GM23338 (cell line): ENCODE results near the gene NCKAP5.

ENCODE experiments used
- CREB1 ChIP-seq: fragments of 250-450 bp; sonication (Bioruptor Pico); IDR thresholded peaks from 2 replicates; pipeline ENCODE4 v1.5.0; 2020; ENCODE audit warnings: low read depth, mild to moderate bottlenecking, moderate library complexity
- EZH2 ChIP-seq: fragments of 200-600 bp; sonication (generic); IDR thresholded peaks from one replicate; pipeline ENCODE4 v1.8.0; 2017; ENCODE audit warnings: antibody characterized with exemption, mild to moderate bottlenecking, low read depth; ENCODE audit not compliant: unreplicated experiment
- EZH2phosphoT487 ChIP-seq: fragments of 200-600 bp; sonication (generic); IDR thresholded peaks from one replicate; pipeline ENCODE4 v1.8.1; 2018; ENCODE audit warnings: antibody characterized with exemption; ENCODE audit not compliant: unreplicated experiment
- JUNB ChIP-seq: IDR thresholded peaks from one replicate; pipeline ENCODE4 v1.6.1; 2016; ENCODE audit warnings: antibody characterized with exemption; ENCODE audit not compliant: unreplicated experiment
- POLR2AphosphoS5 ChIP-seq: IDR thresholded peaks from 2 replicates; pipeline ENCODE4 v1.6.1; 2016; ENCODE audit warnings: antibody characterized with exemption, low read depth
- STAT1 ChIP-seq: IDR thresholded peaks from one replicate; pipeline ENCODE4 v1.6.1; 2016; ENCODE audit warnings: antibody characterized with exemption; ENCODE audit not compliant: unreplicated experiment
- TF ChIP-seq, protein P1 (sequence below): IDR thresholded peaks from one replicate; pipeline ENCODE4 v1.6.1; 2018; ENCODE audit warnings: antibody characterized with exemption; ENCODE audit not compliant: unreplicated experiment
- TF ChIP-seq, protein P2 (sequence below), 2 experiments: fragments of 200-600 bp in 1 of 2; sonication (generic) in 1 of 2; conservative IDR thresholded peaks; 2 replicates each; pipeline versions ENCODE4 v1.5.1 to v1.6.1; 2016 to 2017; ENCODE audit warnings: antibody characterized with exemption in 2 of 2, low read depth in 2 of 2, mild to moderate bottlenecking in 2 of 2, moderate library complexity in 1 of 2

DNA sequence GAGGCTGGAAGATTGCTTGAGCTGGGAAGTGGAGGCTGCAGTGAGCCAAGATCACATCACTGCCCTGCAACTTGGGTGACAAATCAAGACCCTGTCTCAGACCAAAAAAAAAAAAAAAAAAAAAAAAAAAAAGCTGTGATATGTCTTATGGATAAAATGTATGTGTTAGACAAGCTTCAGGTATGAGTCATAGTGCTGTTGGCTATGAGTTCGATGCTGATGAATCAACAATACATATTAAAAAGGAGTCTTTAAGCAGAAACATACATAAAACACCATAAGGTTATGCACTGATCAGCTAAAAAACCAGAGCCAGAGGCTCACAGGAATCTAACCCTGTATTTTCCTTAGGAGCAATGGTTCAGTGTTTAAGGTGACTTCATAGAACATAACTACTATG, 332.3 kb downstream of the NCKAP5 start:
- TF ChIP-seq, protein P1, sequence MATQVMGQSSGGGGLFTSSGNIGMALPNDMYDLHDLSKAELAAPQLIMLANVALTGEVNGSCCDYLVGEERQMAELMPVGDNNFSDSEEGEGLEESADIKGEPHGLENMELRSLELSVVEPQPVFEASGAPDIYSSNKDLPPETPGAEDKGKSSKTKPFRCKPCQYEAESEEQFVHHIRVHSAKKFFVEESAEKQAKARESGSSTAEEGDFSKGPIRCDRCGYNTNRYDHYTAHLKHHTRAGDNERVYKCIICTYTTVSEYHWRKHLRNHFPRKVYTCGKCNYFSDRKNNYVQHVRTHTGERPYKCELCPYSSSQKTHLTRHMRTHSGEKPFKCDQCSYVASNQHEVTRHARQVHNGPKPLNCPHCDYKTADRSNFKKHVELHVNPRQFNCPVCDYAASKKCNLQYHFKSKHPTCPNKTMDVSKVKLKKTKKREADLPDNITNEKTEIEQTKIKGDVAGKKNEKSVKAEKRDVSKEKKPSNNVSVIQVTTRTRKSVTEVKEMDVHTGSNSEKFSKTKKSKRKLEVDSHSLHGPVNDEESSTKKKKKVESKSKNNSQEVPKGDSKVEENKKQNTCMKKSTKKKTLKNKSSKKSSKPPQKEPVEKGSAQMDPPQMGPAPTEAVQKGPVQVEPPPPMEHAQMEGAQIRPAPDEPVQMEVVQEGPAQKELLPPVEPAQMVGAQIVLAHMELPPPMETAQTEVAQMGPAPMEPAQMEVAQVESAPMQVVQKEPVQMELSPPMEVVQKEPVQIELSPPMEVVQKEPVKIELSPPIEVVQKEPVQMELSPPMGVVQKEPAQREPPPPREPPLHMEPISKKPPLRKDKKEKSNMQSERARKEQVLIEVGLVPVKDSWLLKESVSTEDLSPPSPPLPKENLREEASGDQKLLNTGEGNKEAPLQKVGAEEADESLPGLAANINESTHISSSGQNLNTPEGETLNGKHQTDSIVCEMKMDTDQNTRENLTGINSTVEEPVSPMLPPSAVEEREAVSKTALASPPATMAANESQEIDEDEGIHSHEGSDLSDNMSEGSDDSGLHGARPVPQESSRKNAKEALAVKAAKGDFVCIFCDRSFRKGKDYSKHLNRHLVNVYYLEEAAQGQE, result no peak
- TF ChIP-seq, protein P2, sequence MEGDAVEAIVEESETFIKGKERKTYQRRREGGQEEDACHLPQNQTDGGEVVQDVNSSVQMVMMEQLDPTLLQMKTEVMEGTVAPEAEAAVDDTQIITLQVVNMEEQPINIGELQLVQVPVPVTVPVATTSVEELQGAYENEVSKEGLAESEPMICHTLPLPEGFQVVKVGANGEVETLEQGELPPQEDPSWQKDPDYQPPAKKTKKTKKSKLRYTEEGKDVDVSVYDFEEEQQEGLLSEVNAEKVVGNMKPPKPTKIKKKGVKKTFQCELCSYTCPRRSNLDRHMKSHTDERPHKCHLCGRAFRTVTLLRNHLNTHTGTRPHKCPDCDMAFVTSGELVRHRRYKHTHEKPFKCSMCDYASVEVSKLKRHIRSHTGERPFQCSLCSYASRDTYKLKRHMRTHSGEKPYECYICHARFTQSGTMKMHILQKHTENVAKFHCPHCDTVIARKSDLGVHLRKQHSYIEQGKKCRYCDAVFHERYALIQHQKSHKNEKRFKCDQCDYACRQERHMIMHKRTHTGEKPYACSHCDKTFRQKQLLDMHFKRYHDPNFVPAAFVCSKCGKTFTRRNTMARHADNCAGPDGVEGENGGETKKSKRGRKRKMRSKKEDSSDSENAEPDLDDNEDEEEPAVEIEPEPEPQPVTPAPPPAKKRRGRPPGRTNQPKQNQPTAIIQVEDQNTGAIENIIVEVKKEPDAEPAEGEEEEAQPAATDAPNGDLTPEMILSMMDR (conservative IDR thresholded peaks at IDR 0.05; ENCODE audit: low read depth in 2 of 2), result no peak
- TF ChIP-seq JUNB (no peak), EZH2 (no peak), EZH2phosphoT487 (no peak), STAT1 (no peak), POLR2AphosphoS5 (no peak), CREB1 (CRISPR knock-in tag) (no peak)
